HG02885 (cell line): ENCODE results near the gene RMND5A.

ENCODE experiments used
- ATAC-seq: cut with Tn5 transposase; IDR thresholded peaks from one replicate; pipeline ENCODE4 v1.9.1; 2021; ENCODE audit warnings: mild to moderate bottlenecking; ENCODE audit not compliant: unreplicated experiment, poor library complexity

The RMND5A gene

GRCh38 chr2:86822668-86823345, 102.7 kb downstream of the RMND5A start:
- ATAC-seq: no peak

DNA sequence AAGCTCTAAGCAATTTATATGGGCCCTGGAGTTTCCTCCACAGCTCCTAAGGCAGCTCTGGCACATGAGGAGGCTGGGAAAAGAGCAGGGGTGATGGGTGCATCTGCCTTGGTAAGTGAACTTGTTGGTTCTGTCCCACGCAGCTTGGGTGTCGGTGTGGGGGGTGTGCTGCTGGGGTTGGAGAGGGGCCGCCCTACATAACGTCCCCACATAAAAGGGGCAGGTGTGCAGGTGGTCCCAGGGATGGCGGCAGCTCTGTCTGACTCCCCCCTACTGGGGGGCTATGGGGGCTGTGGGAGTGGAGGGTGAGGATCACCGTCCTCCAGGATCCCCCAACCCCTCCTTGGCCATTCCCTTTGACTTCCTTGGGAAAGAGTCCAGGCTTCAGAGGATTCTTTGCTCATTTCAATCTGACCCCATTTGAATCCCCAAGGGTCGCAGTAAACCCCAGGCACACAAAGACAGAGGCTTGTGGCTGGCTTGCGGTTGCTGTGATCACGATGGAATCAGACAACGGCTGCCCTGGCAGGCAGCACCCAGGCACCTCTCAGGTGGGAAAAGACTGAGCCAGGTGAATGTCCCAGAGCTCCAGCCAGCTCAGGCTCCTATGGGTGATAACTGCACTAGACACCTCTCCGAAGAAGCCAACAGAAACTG, 105.1 kb downstream of the RMND5A start:
- ATAC-seq: no peak

- no peak for ATAC-seq
These were observed 105.7 kb downstream of the RMND5A start for GRCh38 chr2:86825693-86826381.

GRCh38 chr2:86826951-86827350, 106.9 kb downstream of the RMND5A start:
- no peak for ATAC-seq
